Posterior vena cava (tissue), 2 donors: Measurements from ENCODE around the gene ZMIZ1. TPM values are rescaled to one million over a fixed set of nuclear protein-coding genes. Genes with fewer than 3 reads are reported as not detected.

ENCODE experiments used
- DNase-seq: peaks from one replicate; pipeline ENCODE4 v3.0.0-alpha.2; 2020; ENCODE audit warnings: low spot score
- intact Hi-C, 2 donors: fragments of 100-400 bp; cut with DNase I; formaldehyde crosslinking; loops; one replicate each; pipeline versions ENCODE4 v1.14.1 to v1.14.2; 2022 to 2023
- total RNA-seq, 2 donors: library from RNA; stranded (reverse); fragmentation: NEBNext Ultra II Directional; extraction: Animal tissue kit (Norgen Biotek cat#: 25700); gene quantifications; one replicate each; pipeline ENCODE4 v1.2.1, GENCODE V29; 2021
- donor health status: DM: yes; HTN: yes; CAD: no.
- donor health status: DM: yes; HTN: yes; CAD: no.

The ZMIZ1 gene
- total RNA-seq, 2 donors from 2014 or later, result 61.5 to 62.6 TPM

GRCh38 chr10:79282388-79282787, 213.6 kb downstream of the ZMIZ1 start:
- no peak for DNase-seq
- intact Hi-C loops, result no loop called here

DNA sequence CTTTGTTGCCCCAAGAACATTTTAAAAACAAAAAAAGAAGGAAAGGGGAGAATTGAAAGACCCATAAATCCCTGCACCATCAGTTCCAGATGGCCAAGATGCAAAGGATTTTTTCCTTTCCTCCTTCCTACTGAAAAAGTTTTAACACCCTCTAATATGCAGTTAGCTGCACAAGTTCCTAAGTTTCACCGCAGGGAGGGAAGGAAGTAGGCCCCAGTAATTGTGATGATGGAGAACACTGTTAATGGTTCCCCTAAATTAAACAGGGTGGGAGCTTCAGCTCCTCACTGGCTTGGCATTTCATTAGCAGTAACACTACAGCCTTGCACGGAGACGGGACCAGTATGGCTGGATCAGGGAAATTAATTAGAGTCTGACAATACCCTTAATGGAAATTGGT, 214.8 kb downstream of the ZMIZ1 start:
- intact Hi-C loops, result no loop called here

GRCh38 chr10:79284158-79284871, 215.5 kb downstream of the ZMIZ1 start:
- DNase-seq, result no peak
- intact Hi-C loops, result no loop called here

More for the DNA sequence above, 214.8 kb downstream of the ZMIZ1 start:
- no peak for DNase-seq

DNA sequence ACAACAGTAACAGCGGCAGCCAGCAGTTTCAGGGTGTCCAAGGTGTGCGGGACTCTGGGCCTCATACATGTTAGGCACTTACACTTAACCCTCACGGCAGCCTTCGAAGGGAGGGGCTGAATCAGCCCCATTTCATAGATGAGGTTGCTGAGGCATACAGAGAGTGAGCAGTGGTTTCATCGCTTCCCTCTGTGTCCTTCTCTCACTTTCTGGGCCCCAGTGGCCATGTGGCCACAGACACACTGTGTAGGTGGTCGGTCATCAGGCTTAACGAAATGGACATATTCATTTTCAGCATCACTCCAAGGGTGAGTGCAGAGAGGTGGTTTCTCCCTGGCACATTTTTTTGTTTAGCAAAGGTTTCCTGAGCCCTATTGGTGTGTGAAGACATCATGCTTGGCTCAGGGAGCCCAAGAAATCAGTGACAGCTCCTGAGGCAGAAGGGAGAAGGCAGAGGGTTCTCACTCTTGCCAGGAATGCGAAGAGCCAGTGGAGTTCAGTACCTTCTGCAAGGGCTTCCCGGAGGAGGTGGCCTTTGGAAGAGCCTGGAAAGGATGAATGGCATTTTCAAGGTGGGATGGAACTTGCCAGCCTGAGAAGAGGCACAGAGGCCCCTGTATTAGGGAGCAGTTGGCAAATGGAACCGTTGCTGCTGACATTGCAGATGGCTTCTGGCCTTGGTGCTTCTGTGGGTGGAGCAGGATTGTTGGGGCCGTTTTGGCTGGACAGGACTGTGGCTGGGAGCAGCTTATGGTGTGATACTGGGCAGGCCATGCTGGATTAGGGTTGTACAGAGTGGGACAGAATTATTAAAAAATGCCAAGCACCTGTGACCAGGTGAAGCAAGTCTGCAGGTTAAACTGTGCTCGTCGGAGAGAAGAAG, 216.8 kb downstream of the ZMIZ1 start:
- no peak for DNase-seq
- intact Hi-C loops, result no loop called here

- intact Hi-C loops, result no loop called here
- DNase-seq, result peak; percentile 93
Measured at GRCh38 chr10:79286318-79286951, 217.7 kb downstream of the ZMIZ1 start.

DNA sequence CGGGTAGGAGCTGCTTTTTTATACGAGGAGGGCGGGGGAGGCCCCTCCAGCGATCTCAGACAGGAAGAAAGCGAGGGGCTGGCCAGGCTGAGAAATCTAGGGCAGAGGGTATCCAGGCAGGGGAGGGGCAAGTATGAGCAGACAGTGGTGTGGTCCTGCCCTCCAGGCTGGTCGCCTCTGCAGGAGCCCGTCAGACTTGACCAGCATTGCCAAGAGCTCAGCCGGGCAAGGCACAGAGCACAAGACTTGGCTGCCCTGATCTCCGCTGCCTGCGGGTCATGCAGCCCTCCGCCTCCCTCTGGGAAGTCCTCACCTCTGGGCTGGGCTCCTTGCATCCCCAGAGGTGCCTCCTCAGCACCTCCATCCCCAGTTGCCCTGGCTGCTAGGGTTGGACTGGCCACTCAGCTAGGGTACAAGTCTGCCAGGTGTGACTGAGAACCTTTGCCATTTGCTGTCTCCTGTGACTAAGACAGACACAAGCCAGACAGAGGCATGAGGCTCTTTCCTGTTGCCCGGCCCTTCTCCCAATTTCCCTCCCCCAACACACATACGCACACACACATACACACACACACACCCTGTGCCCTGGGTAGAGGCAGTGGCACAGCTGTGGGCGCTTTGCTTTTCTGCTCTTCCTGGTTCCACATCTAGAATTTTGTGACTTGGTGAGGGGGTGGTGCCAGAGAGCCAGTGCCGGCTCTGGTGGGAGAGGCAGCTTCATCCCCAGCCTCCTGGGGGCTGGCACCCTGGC, 219.4 kb downstream of the ZMIZ1 start:
- DNase-seq, result no peak
- intact Hi-C loops, result no loop called here

GRCh38 chr10:79289801-79290200, 221.0 kb downstream of the ZMIZ1 start:
- intact Hi-C loops, result no loop called here

GRCh38 chr10:79292026-79292766, 223.4 kb downstream of the ZMIZ1 start:
- intact Hi-C loops, result no loop called here

More at GRCh38 chr10:79289801-79290200, 221.0 kb downstream of the ZMIZ1 start:
- DNase-seq, result no peak

DNA sequence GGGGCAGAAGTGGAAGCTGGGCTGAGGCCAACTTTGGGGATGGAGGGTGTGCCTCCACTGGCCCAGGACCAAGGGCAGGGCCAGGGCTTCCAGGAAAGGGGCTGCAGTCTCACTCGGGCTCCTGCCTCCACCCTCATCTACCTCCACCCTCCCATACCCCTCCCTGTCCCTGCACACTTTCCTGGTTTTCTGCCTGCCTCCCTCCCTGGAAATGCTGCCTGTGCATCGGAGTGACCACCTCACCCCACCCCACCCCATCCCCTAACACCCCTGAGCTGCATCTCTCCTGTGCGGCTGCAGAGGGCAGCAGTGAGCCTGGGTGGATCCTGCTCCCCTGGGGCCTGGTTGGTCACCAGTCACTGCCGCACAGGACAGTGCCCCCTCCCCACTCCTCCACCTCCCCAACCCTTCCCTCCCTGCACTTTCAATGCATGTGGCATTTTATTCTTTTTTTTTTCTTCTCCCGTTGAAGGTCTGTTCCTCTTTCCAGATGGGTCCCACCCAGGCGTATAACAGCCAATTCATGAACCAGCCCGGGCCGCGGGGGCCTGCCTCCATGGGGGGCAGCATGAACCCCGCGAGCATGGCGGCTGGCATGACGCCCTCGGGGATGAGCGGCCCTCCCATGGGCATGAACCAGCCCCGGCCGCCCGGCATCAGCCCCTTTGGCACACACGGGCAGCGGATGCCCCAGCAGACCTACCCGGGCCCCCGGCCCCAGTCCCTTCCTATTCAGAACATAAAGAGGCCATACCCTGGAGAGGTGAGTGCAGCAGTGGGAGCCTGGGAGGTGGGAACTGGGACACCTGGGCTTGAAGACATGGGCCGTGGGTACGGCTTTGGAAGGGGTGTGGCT, 224.4 kb downstream of the ZMIZ1 start:
- DNase-seq, result no peak
- intact Hi-C loops, result no loop called here

More at GRCh38 chr10:79292026-79292766, 223.4 kb downstream of the ZMIZ1 start:
- no peak for DNase-seq

- intact Hi-C loops, result no loop called here
- DNase-seq, result no peak
Measured at GRCh38 chr10:79293841-79294581, 225.2 kb downstream of the ZMIZ1 start.

DNA sequence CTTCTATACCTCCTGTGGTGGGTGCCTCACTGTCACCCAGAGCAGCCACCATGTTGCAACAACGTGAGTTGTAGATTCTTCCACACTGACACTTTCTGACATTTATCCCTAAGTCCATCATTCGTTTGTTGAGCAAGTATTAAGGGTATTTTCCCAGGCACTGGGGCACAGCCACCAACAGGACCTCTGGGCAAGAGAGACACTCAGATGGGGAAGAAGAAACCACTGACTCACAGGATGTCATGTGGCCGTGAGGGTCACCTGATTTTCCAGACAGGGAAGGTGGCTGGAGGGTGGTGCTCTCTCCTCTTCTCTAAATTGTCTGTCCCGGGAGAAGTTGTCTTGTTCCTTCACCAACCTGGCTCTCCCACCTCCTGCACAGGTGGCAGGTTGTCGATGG, 226.8 kb downstream of the ZMIZ1 start:
- intact Hi-C loops, result no loop called here
- DNase-seq, result no peak

GRCh38 chr10:79296431-79296830, 227.7 kb downstream of the ZMIZ1 start:
- DNase-seq, result no peak
- intact Hi-C loops, result no loop called here

DNA sequence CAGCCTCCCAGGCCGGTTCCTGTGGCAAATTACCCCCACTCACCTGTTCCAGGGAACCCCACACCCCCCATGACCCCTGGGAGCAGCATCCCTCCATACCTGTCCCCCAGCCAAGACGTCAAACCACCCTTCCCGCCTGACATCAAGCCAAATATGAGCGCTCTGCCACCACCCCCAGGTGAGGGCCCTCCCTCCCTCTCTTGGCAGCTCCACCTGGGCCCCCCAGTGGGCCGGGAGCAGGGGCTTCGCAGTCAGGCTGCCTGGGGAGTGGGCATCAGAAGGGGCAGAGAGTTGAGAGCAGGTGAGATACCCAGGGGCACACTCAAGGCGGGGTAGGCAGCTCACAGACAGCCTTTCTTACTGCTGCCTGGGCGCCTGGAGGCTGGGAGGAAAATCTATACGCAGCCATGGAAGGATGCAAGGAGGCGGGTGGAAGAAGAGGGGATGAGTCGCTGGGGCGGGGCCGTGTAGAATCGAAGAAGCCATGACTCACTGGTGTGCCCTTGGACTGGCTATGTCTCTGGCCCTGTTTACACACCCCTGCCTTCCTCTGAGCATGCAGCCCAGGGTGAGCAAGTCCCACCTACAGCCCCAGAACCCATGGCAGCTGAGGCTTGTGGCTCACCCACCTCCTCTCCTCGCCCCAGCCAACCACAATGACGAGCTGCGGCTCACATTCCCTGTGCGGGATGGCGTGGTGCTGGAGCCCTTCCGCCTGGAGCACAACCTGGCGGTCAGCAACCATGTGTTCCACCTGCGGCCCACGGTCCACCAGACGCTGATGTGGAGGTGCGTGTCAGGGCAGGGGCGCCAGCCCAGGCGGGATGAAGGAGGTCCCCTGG, 229.9 kb downstream of the ZMIZ1 start:
- intact Hi-C loops, result no loop called here
- peak; percentile 90 for DNase-seq

GRCh38 chr10:79299397-79300241, 230.9 kb downstream of the ZMIZ1 start:
- DNase-seq, result no peak
- intact Hi-C loops, result no loop called here

DNA sequence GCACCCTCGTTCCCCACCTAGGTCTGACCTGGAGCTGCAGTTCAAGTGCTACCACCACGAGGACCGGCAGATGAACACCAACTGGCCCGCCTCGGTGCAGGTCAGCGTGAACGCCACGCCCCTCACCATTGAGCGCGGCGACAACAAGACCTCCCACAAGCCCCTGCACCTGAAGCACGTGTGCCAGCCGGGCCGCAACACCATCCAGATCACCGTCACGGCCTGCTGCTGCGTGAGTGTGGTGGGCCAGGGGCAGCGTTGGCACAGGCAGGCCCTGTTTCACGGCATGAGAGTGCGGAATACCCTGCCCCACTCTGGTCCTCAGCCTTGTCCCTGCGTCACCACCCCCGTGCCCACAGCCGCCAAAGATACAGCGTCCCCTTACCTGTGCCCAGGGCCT, 231.9 kb downstream of the ZMIZ1 start:
- DNase-seq, result no peak
- intact Hi-C loops, result no loop called here
